Keratinocyte (primary cell): ENCODE data around the gene CATSPER2. TPM values are rescaled to one million over a fixed set of nuclear protein-coding genes. Genes with fewer than 3 reads are reported as not detected.
"Not testable (repeated sequence)": the region's sequence is repeated elsewhere in the genome, so short reads cannot be mapped to it uniquely, and the experiment has no call there.

Source experiments
- DNase-seq: peaks from one replicate; pipeline ENCODE4 v3.0.0-alpha.2; 2011; ENCODE audit warnings: low read depth, missing footprints, low spot score
- FAIRE-seq: peaks from 2 replicates; lab custom pipeline; 2011; peaks lifted over from hg19 to GRCh38; lab: Jason Lieb, UNC
- H2AFZ ChIP-seq: 2 replicates; pipeline ENCODE4 v1.6.0; 2012; ENCODE audit warnings: low read length, control low read depth, inconsistent platforms; ENCODE audit not compliant: control insufficient read depth
- H3K27ac ChIP-seq: 2 replicates; pipeline ENCODE4 v1.5.1; 2011; ENCODE audit warnings: low read length; ENCODE audit not compliant: control insufficient read depth, insufficient read depth
- H3K27me3 ChIP-seq: 3 replicates; pipeline ENCODE4 v1.6.0; 2011; ENCODE audit warnings: low read length; ENCODE audit not compliant: control insufficient read depth, insufficient read depth; ENCODE audit errors: extremely low read depth
- H3K36me3 ChIP-seq, 2 experiments: 2 replicates in 1 of 2; 3 replicates in 1 of 2; pipeline ENCODE4 v1.5.1; 2011; ENCODE audit warnings: low read length in 2 of 2, mild to moderate bottlenecking in 1 of 2; ENCODE audit not compliant: control insufficient read depth in 2 of 2, insufficient read depth in 2 of 2; ENCODE audit errors: extremely low read depth in 1 of 2
- H3K4me1 ChIP-seq: 3 replicates; pipeline ENCODE4 v1.5.1; 2011; ENCODE audit warnings: low read length; ENCODE audit not compliant: control insufficient read depth, insufficient read depth; ENCODE audit errors: extremely low read depth
- H3K4me2 ChIP-seq: 3 replicates; pipeline ENCODE4 v1.6.0; 2011; ENCODE audit warnings: low read depth, low read length; ENCODE audit not compliant: control insufficient read depth, insufficient read depth; ENCODE audit errors: extremely low read depth
- H3K4me3 ChIP-seq, 3 experiments: fragments of 200-600 bp in 1 of 3; sonication (generic) in 1 of 3; 2 replicates in 2 of 3; 3 replicates in 1 of 3; pipeline ENCODE4 v1.5.1; 2011 to 2016; ENCODE audit warnings: low read length in 3 of 3, mild to moderate bottlenecking in 3 of 3, control low read depth in 2 of 3, inconsistent platforms in 1 of 3, low read depth in 1 of 3, mixed read lengths in 1 of 3, mixed run types in 1 of 3, moderate library complexity in 1 of 3; ENCODE audit not compliant: control insufficient read depth in 2 of 3, insufficient read depth in 2 of 3; ENCODE audit errors: extremely low read depth in 1 of 3
- H3K79me2 ChIP-seq: 2 replicates; pipeline ENCODE4 v1.6.0; 2012; ENCODE audit warnings: low read length; ENCODE audit not compliant: control insufficient read depth, insufficient read depth
- H3K9ac ChIP-seq: 3 replicates; pipeline ENCODE4 v1.6.0; 2011; ENCODE audit warnings: low read length; ENCODE audit not compliant: control insufficient read depth, insufficient read depth; ENCODE audit errors: extremely low read depth
- H3K9me1 ChIP-seq: 3 replicates; pipeline ENCODE4 v1.6.0; 2011; ENCODE audit warnings: low read length; ENCODE audit not compliant: control insufficient read depth, insufficient read depth; ENCODE audit errors: extremely low read depth
- H3K9me3 ChIP-seq: 2 replicates; pipeline ENCODE4 v1.5.1; 2012; ENCODE audit warnings: low read depth, low read length; ENCODE audit not compliant: control insufficient read depth
- H4K20me1 ChIP-seq: 3 replicates; pipeline ENCODE4 v1.6.0; 2011; ENCODE audit warnings: low read length; ENCODE audit not compliant: control insufficient read depth, insufficient read depth; ENCODE audit errors: extremely low read depth
- dilution Hi-C: fragments of 300-500 bp; cut with MboI; formaldehyde crosslinking; loops from one replicate; pipeline ENCODE4 v1.7.0; 2020; ENCODE audit warnings: low sequenced_read_pairs; ENCODE audit not compliant: extremely low pct_ligation_motif_present
- polyA plus RNA-seq, 5 experiments: library from polyadenylated mRNA; depleted of rRNA in 3 of 5; stranded (reverse) in 3 of 5; stranded (forward) in 1 of 5; unstranded in 1 of 5; fragments of >200 nt; gene quantifications; 1 replicate in 1 of 5; 2 replicates in 3 of 5; 3 replicates in 1 of 5; pipeline versions ENCODE4 v1.2.1 to v1.2.3, GENCODE V29; 2011 to 2012; ENCODE audit warnings: missing spikeins in 2 of 5, low read depth in 1 of 5, low replicate concordance in 1 of 5
- small RNA-seq, 3 experiments: library from RNA; depleted of rRNA; stranded (forward); fragments of <200 nt; gene quantifications; one replicate each; pipeline ENCODE3, GENCODE V24; 2012; ENCODE audit warnings: low read depth in 3 of 3, low replicate concordance in 1 of 3; ENCODE audit not compliant: insufficient read length in 3 of 3

The CATSPER2 gene
- polyA plus RNA-seq, 1 donor (not counting 4 experiments of a cell fraction or from before 2014, with no cell fraction given), result 4.2 TPM

DNA sequence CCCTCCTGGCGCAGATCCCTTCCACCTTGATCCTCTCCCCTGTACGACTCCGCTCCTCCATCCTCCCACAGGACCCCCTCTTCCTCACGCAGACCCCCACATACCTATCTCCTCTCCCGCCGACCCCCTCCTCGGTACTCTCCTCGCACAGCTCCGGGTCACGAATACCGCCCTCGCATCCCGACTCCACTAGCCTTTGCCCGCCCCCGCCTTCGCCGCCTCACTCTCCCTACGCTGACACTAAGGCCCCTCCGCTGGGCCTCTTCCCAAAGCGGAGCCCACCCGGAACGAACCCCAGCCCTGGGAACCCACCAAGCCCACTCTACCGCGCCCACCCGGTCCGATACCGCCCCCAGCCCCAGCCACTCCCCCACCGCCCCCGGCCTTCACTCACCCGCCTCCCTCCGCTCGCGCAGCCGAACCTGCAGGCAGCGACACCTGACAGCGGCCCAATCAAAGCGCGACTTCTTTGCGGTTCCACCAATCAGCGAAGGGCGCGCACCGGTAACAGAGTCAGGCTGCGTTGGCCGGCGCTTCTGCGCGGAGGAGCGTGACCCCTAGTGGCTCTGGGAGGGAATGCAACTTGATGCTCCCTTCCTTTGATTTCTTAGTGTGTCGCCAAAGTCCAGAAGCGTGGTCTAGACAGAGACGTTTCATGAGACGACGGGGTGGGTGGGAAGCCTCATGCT, 58.7 kb downstream of the CATSPER2 start, which contains the start of gene PPIP5K1:
Gene PPIP5K1 (minus strand): TSS at position 431 of the 689 bp plus-strand sequence. CDS start 5,704 bp downstream, outside the sequence.
- H3K9me3 ChIP-seq, H2AFZ ChIP-seq, H3K4me3 ChIP-seq, H3K4me1 ChIP-seq, H3K27ac ChIP-seq, H3K27me3 ChIP-seq, dilution Hi-C loops, H3K4me2 ChIP-seq, H3K36me3 ChIP-seq, H3K9ac ChIP-seq, H4K20me1 ChIP-seq, H3K9me1 ChIP-seq, DNase-seq, H3K79me2 ChIP-seq: not testable (repeated sequence)
- peak; percentile 83 for FAIRE-seq

Small RNA genes within 50 kb of the gene (small RNA-seq; reads per million reads assigned to genes)
- gene PDIA3P2 (0 reads per million in 3 experiments), gene RNU6-554P (0 reads per million in 3 experiments), gene RNU6-610P (0 reads per million in 3 experiments)

Other genes with a start within 250 kb of the CATSPER2 start
- 26.2 to 36.7 TPM (median 30.7 TPM) in 3 replicates for gene TP53BP1, start 155.7 kb downstream of the CATSPER2 start, polyA plus RNA-seq
- gene MAP1A, start 131.2 kb downstream of the CATSPER2 start, polyA plus RNA-seq, result 0.13 to 0.18 TPM (median 0.14 TPM) in 3 replicates
- 52.9 to 67.5 TPM (median 56.4 TPM) in 3 replicates for gene PPIP5K1, start 58.6 kb downstream of the CATSPER2 start, polyA plus RNA-seq
- 59.4 to 64.8 TPM (median 63.9 TPM) in 3 replicates for gene CKMT1B, start 54.8 kb downstream of the CATSPER2 start, polyA plus RNA-seq
- gene STRC, start 30.0 kb downstream of the CATSPER2 start, polyA plus RNA-seq, result 0.12 to 0.31 TPM (median 0.12 TPM) in 3 replicates
- gene CKMT1A, start 45.0 kb upstream of the CATSPER2 start, polyA plus RNA-seq, result 47.4 to 70.1 TPM (median 60.0 TPM) in 3 replicates
- 124 to 353 TPM (median 338 TPM) in 3 replicates for gene PDIA3, start 97.6 kb upstream of the CATSPER2 start, polyA plus RNA-seq
- 10.6 to 52.2 TPM (median 17.9 TPM) in 3 replicates for gene ELL3, start 128.1 kb upstream of the CATSPER2 start, polyA plus RNA-seq
- gene SERF2, start 143.5 kb upstream of the CATSPER2 start, polyA plus RNA-seq, result 534 to 968 TPM (median 719 TPM) in 3 replicates
- 0.05 to 0.14 TPM in 2 of 3 replicates, not detected in the other for gene SERINC4, start 151.4 kb upstream of the CATSPER2 start, polyA plus RNA-seq
- 8.8 to 27.5 TPM (median 11.7 TPM) in 3 replicates for gene HYPK, start 151.8 kb upstream of the CATSPER2 start, polyA plus RNA-seq
- gene MFAP1, start 175.8 kb upstream of the CATSPER2 start, polyA plus RNA-seq, result 20.0 to 33.1 TPM (median 25.6 TPM) in 3 replicates
- 0.66 to 5.0 TPM (median 4.7 TPM) in 3 replicates for gene WDR76, start 178.2 kb upstream of the CATSPER2 start, polyA plus RNA-seq